Psoas muscle (tissue), 8 donors: ENCODE results near the gene GCFC2. TPM values are rescaled to one million over a fixed set of nuclear protein-coding genes. Genes with fewer than 3 reads are reported as not detected.

ENCODE experiments used
- ATAC-seq, 4 donors: fragments of 200-7000 bp; cut with Tn5 transposase; one replicate each; pipeline ENCODE4 v1.9.1; 2020; ENCODE audit warnings: moderate library complexity in 3 of 4, mild to moderate bottlenecking in 2 of 4
- DNase-seq, 2 donors: peaks; one replicate each; pipeline ENCODE4 v3.0.0-alpha.2; 2020
- H3K27ac ChIP-seq: fragments of 200-600 bp; one replicate; pipeline ENCODE4 v1.8.0; 2022
- H3K27me3 ChIP-seq, 3 donors: fragments of 200-600 bp in 1 of 3; one replicate each; pipeline versions ENCODE4 v1.6.1 to v1.8.0; 2013 to 2022; ENCODE audit warnings: low read length in 2 of 3, mild to moderate bottlenecking in 2 of 3, moderate library complexity in 1 of 3; ENCODE audit not compliant: insufficient read depth in 3 of 3
- H3K36me3 ChIP-seq, 2 donors: fragments of 200-600 bp in 1 of 2; one replicate each; pipeline versions ENCODE4 v1.6.1 to v1.8.0; 2013 to 2022; ENCODE audit warnings: low read depth in 1 of 2, mild to moderate bottlenecking in 1 of 2, moderate library complexity in 1 of 2; ENCODE audit not compliant: insufficient read depth in 1 of 2
- H3K4me1 ChIP-seq: fragments of 200-600 bp; one replicate; pipeline ENCODE4 v1.8.0; 2022
- H3K4me3 ChIP-seq: fragments of 200-600 bp; one replicate; pipeline ENCODE4 v1.8.0; 2022; ENCODE audit warnings: mild to moderate bottlenecking
- H3K9me3 ChIP-seq: fragments of 200-600 bp; one replicate; pipeline ENCODE4 v1.8.0; 2022
- WGBS, 3 donors: extraction: QIAGEN DNeasy Blood & Tissue Kit; methylation state at CpG; one replicate each; pipeline versions ENCODE4 v1.1.6 to v1.1.7; 2013; 5-methylcytosine and 5-hydroxymethylcytosine counted together
- intact Hi-C, 2 donors: fragments of 100-400 bp; cut with DNase I; formaldehyde crosslinking; loops; one replicate each; pipeline versions ENCODE4 v1.11.0 to v1.14.2; 2022
- polyA plus RNA-seq, 3 donors: library from polyadenylated mRNA; stranded (reverse); fragments of 200-250 nt; gene quantifications; one replicate each; pipeline ENCODE4 v1.2.3, GENCODE V29; 2013
- total RNA-seq, 4 donors: library from RNA; stranded (reverse); fragmentation: NEBNext Ultra II Directional in 2 of 4; extraction: Animal tissue kit (Norgen Biotek cat#: 25700) in 2 of 4; gene quantifications; one replicate each; pipeline versions ENCODE4 v1.2.1 to v1.2.4, GENCODE V29; 2021 to 2023
- TF ChIP-seq, protein P1 (sequence below): fragments of 200-600 bp; IDR thresholded peaks from one replicate; pipeline ENCODE4 v1.8.0; 2022; ENCODE audit warnings: antibody characterized with exemption
- donor health status: healthy with polysubstance abuse.
- donor health status: DM: no; HTN: no; CAD: no; lungs with moderate emphysema.
- donor health status: Bipolar disorder and iron deficiency.
- donor health status: healthy.
- donor health status: DM: yes; HTN: yes; CAD: no.
- donor health status: DM: no; HTN: no; CAD: no.
- donor health status: DM: no; HTN: no; CAD: no.
- donor health status: DM: yes; HTN: yes; CAD: no.

GCFC2 gene
- total and polyA plus RNA-seq, 7 donors = 13.2 to 31.5 (median 20.2) TPM

DNA sequence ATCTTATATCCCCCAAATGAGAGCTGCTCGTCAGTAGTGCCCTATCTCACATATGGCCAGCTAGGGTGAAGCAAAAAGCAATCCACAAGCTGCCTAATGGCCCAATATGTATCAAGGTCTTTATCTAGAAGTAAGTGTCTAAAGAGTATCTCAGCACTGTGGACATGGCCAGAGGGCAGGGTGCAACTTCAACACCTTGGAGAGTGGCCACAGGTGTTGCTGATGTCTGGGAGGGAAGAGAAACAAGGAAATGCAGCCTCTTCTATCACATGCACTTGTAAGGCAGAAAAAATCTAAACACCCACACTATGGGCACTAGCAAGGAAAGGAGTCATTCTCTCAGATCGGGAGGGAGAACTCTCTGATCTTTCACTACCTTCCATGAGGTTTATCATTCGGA is 87.8 kb downstream of the GCFC2 start:
- DNase-seq = no peak
- Histone ChIP-seq H3K9me3 (no peaks in the 10 kb centered on the region), H3K4me3 (no peak overlapping the region), H3K27ac (no peak overlapping the region), H3K27me3 (no peaks in the 10 kb centered on the region), H3K36me3 (no peaks in the 10 kb centered on the region), H3K4me1 (no peaks in the 10 kb centered on the region)
- TF ChIP-seq, protein P1, sequence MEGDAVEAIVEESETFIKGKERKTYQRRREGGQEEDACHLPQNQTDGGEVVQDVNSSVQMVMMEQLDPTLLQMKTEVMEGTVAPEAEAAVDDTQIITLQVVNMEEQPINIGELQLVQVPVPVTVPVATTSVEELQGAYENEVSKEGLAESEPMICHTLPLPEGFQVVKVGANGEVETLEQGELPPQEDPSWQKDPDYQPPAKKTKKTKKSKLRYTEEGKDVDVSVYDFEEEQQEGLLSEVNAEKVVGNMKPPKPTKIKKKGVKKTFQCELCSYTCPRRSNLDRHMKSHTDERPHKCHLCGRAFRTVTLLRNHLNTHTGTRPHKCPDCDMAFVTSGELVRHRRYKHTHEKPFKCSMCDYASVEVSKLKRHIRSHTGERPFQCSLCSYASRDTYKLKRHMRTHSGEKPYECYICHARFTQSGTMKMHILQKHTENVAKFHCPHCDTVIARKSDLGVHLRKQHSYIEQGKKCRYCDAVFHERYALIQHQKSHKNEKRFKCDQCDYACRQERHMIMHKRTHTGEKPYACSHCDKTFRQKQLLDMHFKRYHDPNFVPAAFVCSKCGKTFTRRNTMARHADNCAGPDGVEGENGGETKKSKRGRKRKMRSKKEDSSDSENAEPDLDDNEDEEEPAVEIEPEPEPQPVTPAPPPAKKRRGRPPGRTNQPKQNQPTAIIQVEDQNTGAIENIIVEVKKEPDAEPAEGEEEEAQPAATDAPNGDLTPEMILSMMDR = no peak
- WGBS, 3 donors = 82 to 96% (median 86%) methylated on average over 3 of the region's 3 CpGs
- no peak for ATAC-seq
- intact Hi-C loops = no loop called here

DNA sequence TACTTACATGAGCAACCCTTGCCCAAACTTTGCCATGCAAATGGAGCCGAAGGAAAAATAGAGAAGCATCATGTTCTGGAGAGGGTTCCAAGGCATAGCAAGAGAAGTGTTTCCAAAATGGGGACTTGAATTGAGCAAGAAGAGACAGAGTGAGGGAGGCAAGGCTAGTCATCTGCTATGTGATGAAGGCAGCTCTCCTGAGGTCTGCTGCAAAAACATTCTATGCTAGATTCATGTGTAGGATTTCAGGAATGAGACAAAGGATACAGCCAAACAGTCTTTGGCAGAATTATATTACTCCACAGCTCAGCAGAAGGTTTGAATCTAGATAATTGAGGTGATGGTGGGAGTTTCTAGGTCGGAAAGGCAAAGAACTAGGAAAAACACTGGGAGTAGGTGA is 88.2 kb downstream of the GCFC2 start:
- TF ChIP-seq, protein P1 = no peak
- Histone ChIP-seq H3K4me1 (no peaks in the 10 kb centered on the region), H3K27ac (no peak overlapping the region), H3K36me3 (no peaks in the 10 kb centered on the region), H3K27me3 (no peaks in the 10 kb centered on the region), H3K9me3 (no peaks in the 10 kb centered on the region), H3K4me3 (no peak overlapping the region)
- DNase-seq (no peak), ATAC-seq (no peak)
- WGBS, 3 donors = 37 to 92% (median 85%) methylated on average over 2 of the region's 2 CpGs
- intact Hi-C loops = no loop called here

DNA sequence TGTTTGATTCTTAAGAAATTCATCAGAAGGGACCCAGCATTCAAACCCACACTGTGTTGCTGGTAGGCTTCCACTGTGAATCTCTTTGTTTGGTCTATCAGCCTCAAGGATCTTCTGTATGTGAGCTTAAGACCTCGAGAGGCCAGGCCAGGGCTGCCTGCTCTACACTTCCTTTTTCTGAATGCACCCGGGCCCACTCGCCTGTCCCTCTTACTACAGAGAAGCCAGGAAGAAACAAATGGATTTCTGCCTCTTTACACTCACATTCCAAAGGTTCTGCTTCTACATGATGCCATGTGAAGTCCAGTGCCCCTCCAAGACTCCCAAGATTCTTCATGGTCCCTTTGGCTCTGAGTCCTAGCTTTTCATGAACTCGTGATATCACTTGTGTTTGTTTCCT is 89.5 kb downstream of the GCFC2 start:
- no peaks in the 10 kb centered on the region for H3K36me3 ChIP-seq
- H3K27me3 ChIP-seq = no peaks in the 10 kb centered on the region
- DNase-seq (no peak), ATAC-seq (no peak)
- H3K4me3 ChIP-seq = no peak overlapping the region
- no peaks in the 10 kb centered on the region for H3K4me1 ChIP-seq
- H3K9me3 ChIP-seq = no peaks in the 10 kb centered on the region
- intact Hi-C loops = no loop called here
- 70 to 89% (median 83%) methylated on average over 4 of the region's 4 CpGs for WGBS, 3 donors
- TF ChIP-seq, protein P1 = no peak
- H3K27ac ChIP-seq = no peak overlapping the region

DNA sequence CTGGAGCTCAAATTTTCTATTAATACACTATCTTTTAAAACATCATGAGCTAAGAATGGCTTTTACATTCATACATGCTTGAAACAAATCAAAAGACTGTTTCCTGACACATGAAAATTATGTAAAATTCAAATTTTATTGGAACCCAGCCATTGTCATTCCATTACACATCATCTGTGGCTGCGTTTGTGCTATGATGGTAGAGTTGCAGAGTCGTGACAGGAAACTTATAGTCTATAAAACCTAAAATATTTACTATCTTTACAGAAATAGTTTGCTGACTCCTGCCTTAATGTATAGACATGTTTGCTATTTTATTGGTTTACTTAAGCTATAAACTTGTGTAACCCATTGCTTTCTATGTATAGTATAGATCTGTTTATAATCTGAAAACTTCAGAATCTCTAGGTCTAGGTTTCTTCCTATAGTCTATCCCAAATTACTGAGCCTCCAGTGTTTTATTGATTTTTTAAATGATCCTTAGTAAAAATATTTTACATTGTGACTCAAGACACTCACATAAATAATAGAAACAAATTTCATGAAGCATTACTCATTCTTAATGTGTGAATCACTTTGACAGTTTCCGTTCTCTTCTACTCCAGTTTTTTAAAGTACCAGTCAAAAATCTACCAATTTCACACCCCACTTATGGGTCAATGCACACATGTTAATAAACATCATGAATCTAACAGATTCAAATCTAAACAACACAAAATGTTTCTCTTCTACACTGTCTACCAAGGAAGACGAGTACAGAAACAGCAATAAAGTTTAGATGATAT is 90.6 kb downstream of the GCFC2 start:
- intact Hi-C loops = no loop called here
- TF ChIP-seq, protein P1 = no peak
- no peaks in the 10 kb centered on the region for H3K36me3 ChIP-seq
- ATAC-seq (no peak), DNase-seq (no peak)
- WGBS, 3 donors = 76 to 82% (median 81%) methylated on average over 4 of the region's 4 CpGs
- H3K27ac ChIP-seq = no peak overlapping the region
- no peaks in the 10 kb centered on the region for H3K27me3 ChIP-seq
- no peaks in the 10 kb centered on the region for H3K9me3 ChIP-seq
- H3K4me1 ChIP-seq = no peaks in the 10 kb centered on the region
- no peak overlapping the region for H3K4me3 ChIP-seq

DNA sequence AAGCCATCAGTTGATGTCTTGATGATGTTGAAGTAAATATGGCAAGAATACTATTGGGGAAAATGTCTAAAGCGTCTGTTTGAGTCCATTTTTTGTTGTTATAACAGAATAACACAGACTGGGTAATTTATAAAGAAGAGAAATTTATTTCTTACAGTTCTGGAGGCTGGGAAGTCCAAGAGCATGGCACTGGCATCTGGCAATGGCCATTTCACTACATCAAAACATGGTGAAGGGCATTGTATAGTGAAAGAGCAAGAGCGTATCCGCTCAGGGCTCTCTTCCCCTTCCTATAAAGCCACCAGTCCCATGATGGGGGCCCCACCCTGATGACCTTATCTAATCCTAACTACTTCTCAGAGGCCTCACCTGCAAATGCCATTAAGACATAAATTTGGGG is 93.8 kb downstream of the GCFC2 start:
- Histone ChIP-seq H3K4me3 (no peak overlapping the region), H3K4me1 (no peaks in the 10 kb centered on the region), H3K27me3 (no peaks in the 10 kb centered on the region), H3K27ac (no peak overlapping the region), H3K9me3 (no peaks in the 10 kb centered on the region), H3K36me3 (no peaks in the 10 kb centered on the region)
- WGBS, 3 donors = 93 to 95% (median 95%) methylated on average over 3 of the region's 3 CpGs
- no peak for DNase-seq
- ATAC-seq = no peak
- TF ChIP-seq, protein P1 = no peak
- intact Hi-C loops = no loop called here
